GM18498 (cell line): ENCODE data around the gene NTS.

Experiments used
- ATAC-seq: cut with Tn5 transposase; IDR thresholded peaks from one replicate; pipeline ENCODE4 v1.9.1; 2021; ENCODE audit warnings: mild to moderate bottlenecking, moderate library complexity; ENCODE audit not compliant: unreplicated experiment

The NTS gene

DNA sequence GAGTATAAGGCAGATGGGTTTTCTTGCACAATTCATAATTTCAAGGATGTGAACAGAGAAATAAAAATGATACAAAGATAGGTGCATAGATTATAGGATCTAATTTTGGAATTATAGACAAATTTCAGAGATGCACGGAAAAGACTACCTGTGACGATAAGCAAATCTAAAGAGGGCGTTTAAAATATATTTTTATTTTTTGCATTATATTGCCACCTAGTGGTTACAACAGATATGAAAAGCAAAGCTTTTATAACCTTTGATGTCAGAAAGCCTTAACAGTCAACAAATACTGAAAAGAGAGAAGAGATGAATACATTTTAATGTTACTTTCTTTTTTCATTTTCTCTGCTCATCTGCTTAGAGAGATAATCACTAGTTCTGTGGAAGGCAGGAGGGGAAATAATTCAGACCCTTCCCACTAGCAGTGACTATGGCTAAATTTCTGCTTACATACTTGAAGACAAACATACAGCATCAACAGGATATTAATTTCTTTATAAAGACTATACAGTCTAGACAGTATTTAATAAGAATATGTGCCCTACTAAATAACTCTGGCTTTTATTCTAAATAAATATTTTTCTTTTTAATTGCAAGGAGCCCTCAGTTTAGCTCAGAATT lies 46.3 kb downstream of the NTS start:
- no peak for ATAC-seq

- no peak for ATAC-seq
Measured at GRCh38 chr12:85923767-85924331, 49.8 kb downstream of the NTS start.

DNA sequence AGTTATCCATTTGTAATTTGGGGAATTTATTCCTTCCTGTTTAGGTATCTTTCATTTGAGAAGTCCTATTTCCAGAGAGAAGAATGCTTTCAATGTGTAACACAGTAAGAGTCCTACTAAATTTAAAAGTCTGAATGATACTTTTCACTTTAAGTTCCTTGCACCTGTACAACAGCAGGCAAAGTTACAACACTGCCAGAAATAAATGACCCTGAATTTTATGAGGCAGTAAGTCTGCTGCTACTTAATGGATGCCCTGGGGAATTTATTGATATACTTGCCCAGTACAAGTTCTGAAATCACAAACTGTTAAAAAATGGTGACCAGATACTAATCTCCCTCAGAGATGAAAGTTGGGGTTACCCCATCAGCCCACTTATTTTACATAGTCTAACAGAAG lies 53.1 kb downstream of the NTS start:
- ATAC-seq: no peak
